SKM-1 treated with dmso at 0.1 percent for 144 hours (cell line): Measurements from ENCODE around the gene ARID4B.
"Not testable (repeated sequence)": the region's sequence is repeated elsewhere in the genome, so short reads cannot be mapped to it uniquely, and the experiment has no call there.

Source experiments
- DNase-seq: peaks from one replicate; lab custom pipeline; 2025; ENCODE audit not compliant: unreplicated experiment; lab: John Stamatoyannopoulos, UW

ARID4B gene

GRCh38 chr1:235238558-235238957 is 89.4 kb downstream of the ARID4B start:
- DNase-seq = no peak

- DNase-seq = no peak
Observed at GRCh38 chr1:235236128-235236527, 91.9 kb downstream of the ARID4B start.

GRCh38 chr1:235229868-235230267 is 98.1 kb downstream of the ARID4B start:
- no peak for DNase-seq

- no peak for DNase-seq
Observed at GRCh38 chr1:235227414-235227813, 100.6 kb downstream of the ARID4B start.

- no peak for DNase-seq
Observed at GRCh38 chr1:235226933-235227332, 101.0 kb downstream of the ARID4B start.

- no peak for DNase-seq
Observed at GRCh38 chr1:235225299-235225698, 102.7 kb downstream of the ARID4B start.

GRCh38 chr1:235221653-235222375 is 106.2 kb downstream of the ARID4B start:
- DNase-seq = no peak

GRCh38 chr1:235215453-235215852 is 112.5 kb downstream of the ARID4B start:
- DNase-seq = no peak

GRCh38 chr1:235214962-235215361 is 113.0 kb downstream of the ARID4B start:
- not testable (repeated sequence) for DNase-seq

- DNase-seq = no peak
Observed at GRCh38 chr1:235213752-235214151, 114.2 kb downstream of the ARID4B start.

GRCh38 chr1:235211517-235211916 is 116.5 kb downstream of the ARID4B start:
- no peak for DNase-seq

- no peak for DNase-seq
Observed at GRCh38 chr1:235207209-235207565, 120.8 kb downstream of the ARID4B start.

- DNase-seq = no peak
Observed at GRCh38 chr1:235206533-235207208, 121.3 kb downstream of the ARID4B start.

- DNase-seq = no peak
Observed at GRCh38 chr1:235205687-235206086, 122.3 kb downstream of the ARID4B start.

- no peak for DNase-seq
Observed at GRCh38 chr1:235203428-235203827, 124.6 kb downstream of the ARID4B start.

GRCh38 chr1:235202447-235202846 is 125.5 kb downstream of the ARID4B start:
- not testable (repeated sequence) for DNase-seq

- no peak for DNase-seq
Observed at GRCh38 chr1:235199441-235199840, 128.5 kb downstream of the ARID4B start.

- DNase-seq = no peak
Observed at GRCh38 chr1:235190431-235190830, 137.5 kb downstream of the ARID4B start.

GRCh38 chr1:235187316-235187715 is 140.7 kb downstream of the ARID4B start:
- DNase-seq = no peak

- no peak for DNase-seq
Observed at GRCh38 chr1:235181561-235182245, 146.3 kb downstream of the ARID4B start.

GRCh38 chr1:235180916-235181460 is 147.0 kb downstream of the ARID4B start:
- no peak for DNase-seq

GRCh38 chr1:235176486-235176885 is 151.5 kb downstream of the ARID4B start:
- DNase-seq = no peak
